Activated CD4-positive, alpha-beta T cell treated with anti-CD3 and anti-CD28 coated beads, Interleukin-2, Interleukin-4, amounts not matched to agents 100 ng/mL and 50 ng/mL, durations not matched to agents 16 hours and 8 hours (primary cell): ENCODE measurements around the gene CCDC88C.

Source experiments
- DNase-seq: peaks from one replicate; pipeline ENCODE4 v3.0.0-alpha.2; 2020; ENCODE audit warnings: low spot score

CCDC88C gene

GRCh38 chr14:91309756-91310280 lies 107.8 kb downstream of the CCDC88C start:
- no peak for DNase-seq

GRCh38 chr14:91308337-91308736 lies 109.3 kb downstream of the CCDC88C start:
- DNase-seq: no peak

GRCh38 chr14:91307652-91308051 lies 110.0 kb downstream of the CCDC88C start:
- DNase-seq: no peak

- no peak for DNase-seq
Measured at GRCh38 chr14:91307046-91307445, 110.6 kb downstream of the CCDC88C start.

- DNase-seq: no peak
Measured at GRCh38 chr14:91306547-91306946, 111.1 kb downstream of the CCDC88C start.

- DNase-seq: no peak
Measured at GRCh38 chr14:91305650-91306431, 111.8 kb downstream of the CCDC88C start.

GRCh38 chr14:91303924-91304229 lies 113.7 kb downstream of the CCDC88C start:
- DNase-seq: no peak

- peak; percentile 85 for DNase-seq
Measured at GRCh38 chr14:91303091-91303923, 114.3 kb downstream of the CCDC88C start.

- DNase-seq: peak; percentile 77
Measured at GRCh38 chr14:91302391-91302790, 115.2 kb downstream of the CCDC88C start.

- no peak for DNase-seq
Measured at GRCh38 chr14:91300957-91301356, 116.7 kb downstream of the CCDC88C start.

GRCh38 chr14:91300283-91300895 lies 117.2 kb downstream of the CCDC88C start:
- DNase-seq: no peak

GRCh38 chr14:91299121-91300115 lies 118.2 kb downstream of the CCDC88C start:
- no peak for DNase-seq

- no peak for DNase-seq
Measured at GRCh38 chr14:91298576-91298975, 119.0 kb downstream of the CCDC88C start.

- no peak for DNase-seq
Measured at GRCh38 chr14:91297081-91297711, 120.4 kb downstream of the CCDC88C start.

- no peak for DNase-seq
Measured at GRCh38 chr14:91295851-91296796, 121.5 kb downstream of the CCDC88C start.

GRCh38 chr14:91295276-91295845 lies 122.3 kb downstream of the CCDC88C start:
- DNase-seq: no peak

- DNase-seq: no peak
Measured at GRCh38 chr14:91294153-91294552, 123.5 kb downstream of the CCDC88C start.

GRCh38 chr14:91293281-91293680 lies 124.3 kb downstream of the CCDC88C start:
- DNase-seq: no peak

- no peak for DNase-seq
Measured at GRCh38 chr14:91292491-91292890, 125.1 kb downstream of the CCDC88C start.
